ENCODE data around the gene HIP1R.
"Not testable (repeated sequence)": the region's sequence is repeated elsewhere in the genome, so short reads cannot be mapped to it uniquely, and the experiment has no call there.

Gene HIP1R

GRCh38 chr12:122834921-122835749, at the start of gene HIP1R:
TSS of gene HIP1R (plus strand) at chr12:122835457. CDS start at chr12:122835551, 94 bp downstream.
- DNase-seq: no peak

DNA sequence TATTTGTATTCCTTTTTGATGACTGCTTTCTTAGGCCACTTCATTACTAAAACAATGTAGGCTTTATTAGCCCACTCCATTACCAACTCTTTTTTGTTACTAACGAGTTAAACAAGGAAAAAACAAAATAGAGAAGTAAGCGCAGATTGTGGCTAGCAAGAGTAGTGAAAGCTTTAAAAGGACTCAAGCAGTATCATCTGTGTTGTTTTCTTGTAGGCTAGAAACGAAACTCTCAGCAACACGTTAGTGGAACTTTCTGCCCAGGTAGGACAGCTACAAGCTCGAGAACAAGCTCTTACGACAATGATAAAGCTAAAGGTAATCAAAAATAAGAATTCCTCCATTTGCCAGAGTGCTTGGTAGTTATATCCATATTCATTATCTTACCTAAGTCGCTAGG, 49.8 kb upstream of the HIP1R start:
- DNase-seq: no peak

DNA sequence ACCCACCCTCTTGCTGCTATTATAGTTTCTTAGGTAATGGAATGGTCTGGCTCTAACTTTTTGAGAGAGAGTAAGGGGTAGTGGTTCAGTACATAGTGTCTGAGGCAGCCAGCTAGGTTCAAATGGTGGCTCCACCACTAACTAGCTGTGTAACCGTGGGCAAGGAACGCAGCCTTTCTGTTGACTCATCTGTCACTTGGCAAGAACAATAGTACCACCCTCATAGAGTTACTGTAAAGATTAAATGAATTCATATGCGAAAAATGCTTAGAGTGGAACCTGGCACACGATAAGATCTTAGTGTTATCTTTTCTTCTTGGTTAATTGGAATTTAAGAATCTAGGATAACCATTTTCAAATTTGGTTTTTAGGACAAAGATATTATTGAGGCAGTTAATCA, 46.9 kb upstream of the HIP1R start:
- DNase-seq: no peak

- no peak for DNase-seq
Observed at GRCh38 chr12:122789637-122790036, 45.6 kb upstream of the HIP1R start.

DNA sequence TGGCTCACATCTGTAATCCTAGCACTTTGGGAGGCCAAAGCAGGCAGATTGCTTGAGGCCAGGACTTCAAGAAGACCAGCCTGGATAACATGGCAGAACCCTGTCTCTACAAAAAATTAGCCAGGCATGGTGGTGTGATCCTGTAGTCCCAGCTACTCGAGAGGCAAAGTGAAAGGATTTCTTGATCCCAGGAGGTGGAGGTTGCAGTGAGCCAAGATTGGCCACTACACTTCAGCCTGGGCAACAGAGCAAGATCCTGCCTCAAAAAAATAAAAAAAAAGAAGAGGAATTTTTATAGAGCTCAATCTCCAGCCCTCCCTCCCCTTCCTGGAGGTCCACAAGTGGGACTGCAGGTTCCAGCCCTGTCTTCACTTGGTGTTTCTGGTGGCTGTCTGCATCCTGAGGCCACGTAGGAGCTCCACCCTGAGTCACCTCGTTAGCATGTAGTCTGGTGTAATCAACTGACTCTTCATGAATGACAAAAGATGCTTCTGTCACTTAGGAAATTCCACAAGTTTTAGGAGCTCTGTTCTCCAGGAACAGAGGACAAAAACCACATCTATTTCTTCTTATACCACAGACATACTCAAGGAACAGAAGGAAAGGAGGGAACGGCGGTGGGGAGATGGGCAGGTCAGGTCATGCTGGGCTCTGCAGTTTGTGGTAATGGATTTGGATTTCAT, 44.7 kb upstream of the HIP1R start:
- no peak for DNase-seq

DNA sequence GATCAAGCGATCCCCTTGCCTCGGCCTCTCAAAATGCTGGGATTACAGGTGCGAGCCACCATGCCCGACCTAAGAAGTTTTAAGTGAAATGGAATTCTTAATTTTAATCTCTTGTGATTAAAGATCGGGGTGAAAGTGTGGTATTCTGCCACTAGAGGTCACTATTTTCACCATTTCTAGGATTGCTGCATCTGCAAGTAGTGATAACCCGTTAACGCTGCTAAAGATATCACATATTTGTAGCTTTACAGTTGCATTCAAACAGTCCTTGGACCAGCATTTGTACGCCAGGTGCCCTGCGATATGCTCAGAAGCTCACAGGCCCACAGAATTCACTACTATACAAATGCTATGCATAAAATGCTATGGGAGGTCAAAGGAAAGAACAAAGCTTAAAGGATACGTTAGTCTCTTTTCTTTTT, 41.6 kb upstream of the HIP1R start:
- DNase-seq: no peak

DNA sequence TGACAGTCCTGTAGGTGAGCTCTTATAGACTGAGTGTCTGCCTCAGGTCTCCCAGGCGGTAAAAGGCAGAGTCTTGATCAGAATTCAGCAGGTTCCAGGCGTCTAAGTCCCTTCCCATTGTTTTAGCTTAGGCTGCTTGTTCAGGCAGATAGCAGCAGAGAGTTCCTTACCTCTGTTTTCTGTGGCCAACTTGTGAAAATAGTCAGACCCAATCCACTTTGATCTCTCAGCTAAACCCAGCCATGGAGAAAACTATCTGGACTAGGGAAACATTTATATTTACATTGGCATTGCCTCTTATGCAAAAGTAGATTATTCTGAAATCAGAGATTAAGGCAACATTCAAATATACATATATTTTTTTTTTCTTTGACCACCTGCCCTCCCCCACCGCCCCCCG, 39.5 kb upstream of the HIP1R start:
- DNase-seq: no peak

- no peak for DNase-seq
Observed at GRCh38 chr12:122799641-122800243, 35.5 kb upstream of the HIP1R start.

GRCh38 chr12:122803937-122804336, 31.3 kb upstream of the HIP1R start:
- DNase-seq: no peak

DNA sequence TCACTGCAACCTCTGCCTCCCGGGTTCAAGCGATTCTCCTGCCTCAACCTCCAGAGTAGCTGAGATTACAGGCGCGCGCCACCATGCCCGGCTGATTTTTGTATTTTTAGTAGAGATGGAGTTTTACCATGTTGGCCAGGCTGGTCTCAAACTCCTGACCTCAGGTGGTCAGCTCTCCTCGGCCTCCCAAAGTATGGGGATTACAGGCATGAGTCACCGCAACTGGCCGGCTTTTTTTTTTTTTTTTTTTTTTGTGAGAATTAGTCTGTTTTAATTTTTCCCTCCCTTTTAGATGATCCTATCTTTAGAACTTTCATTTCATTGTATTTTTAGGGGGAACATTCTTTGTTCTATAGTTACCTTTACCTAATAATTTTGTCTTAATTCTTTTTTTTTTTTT, 30.3 kb upstream of the HIP1R start:
- DNase-seq: not testable (repeated sequence)

DNA sequence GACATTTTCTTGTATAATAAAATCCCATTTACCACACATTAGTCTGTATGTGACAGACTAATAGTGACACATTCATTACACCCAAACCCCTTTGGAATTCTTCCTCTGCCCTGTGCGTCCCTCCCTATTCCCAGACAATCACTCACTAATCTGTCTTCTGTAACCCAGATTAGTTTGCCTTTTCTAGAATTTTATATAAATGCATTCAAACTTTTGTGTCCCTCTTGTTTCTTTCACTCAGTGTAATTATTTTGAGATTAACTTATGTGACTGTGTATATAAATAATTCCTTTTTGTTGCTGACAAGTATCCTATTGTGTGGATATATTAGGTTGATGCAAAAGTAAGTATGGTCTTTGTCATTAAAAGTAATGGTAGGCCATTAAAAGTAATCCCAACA, 27.6 kb upstream of the HIP1R start:
- DNase-seq: no peak

DNA sequence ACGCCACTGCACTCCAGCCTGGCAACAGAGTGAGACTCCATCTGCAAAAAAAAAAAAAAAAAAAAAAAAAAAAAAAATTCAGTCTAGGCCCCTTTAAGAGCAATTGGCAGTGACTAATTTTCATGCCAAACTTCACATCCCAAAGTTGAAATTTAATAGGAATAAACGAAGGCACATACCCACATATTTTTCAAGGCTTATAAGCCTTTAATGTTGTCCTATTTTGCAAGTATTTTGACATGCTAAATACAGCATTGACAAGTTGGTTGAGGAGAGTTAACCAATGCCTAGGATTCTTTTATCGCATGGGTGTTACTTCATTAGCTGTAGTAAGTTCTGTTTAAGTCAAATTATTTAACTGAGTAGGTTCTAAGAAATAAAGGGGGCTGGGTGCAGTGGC, 23.5 kb upstream of the HIP1R start:
- DNase-seq: no peak

DNA sequence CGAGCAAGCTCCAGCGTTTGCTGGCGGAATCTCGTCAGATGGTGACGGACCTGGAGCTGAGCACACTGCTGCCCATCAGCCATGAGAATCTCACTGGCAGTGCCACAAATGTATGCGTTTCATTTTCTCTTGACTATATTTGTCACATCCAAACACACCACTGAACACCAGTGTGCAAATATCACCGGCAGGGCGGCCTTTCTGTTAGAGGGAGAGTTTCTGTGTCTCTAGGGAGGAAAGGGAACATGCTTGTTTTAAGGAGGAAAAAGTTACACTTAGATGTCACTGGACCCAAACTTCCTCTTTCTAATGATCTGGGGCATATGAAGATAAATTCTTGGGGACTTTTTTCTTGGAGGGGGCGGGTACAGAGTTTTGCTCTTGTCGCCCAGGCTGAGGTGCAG, 21.9 kb upstream of the HIP1R start:
- no peak for DNase-seq

GRCh38 chr12:122819209-122819785, 16.0 kb upstream of the HIP1R start:
- no peak for DNase-seq

DNA sequence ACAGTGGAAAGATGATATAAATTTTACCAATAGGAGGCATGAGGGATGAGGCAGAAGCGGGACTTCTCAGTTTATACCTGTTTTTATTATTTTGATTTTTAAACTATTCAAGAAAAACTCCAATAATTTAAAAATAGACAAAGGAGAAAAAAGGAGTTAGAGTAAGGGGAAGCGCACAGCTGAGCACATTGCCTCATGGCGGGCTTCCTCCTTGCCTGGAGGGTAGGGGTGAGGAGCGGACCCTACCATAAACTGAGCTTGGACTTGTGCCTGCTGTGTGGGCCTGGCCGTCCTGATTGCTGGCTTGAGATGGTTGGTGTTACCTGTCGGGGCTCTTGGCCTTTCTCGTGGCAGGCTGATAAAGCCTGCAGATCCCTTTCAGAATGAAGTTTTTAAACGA, 15.1 kb upstream of the HIP1R start:
- no peak for DNase-seq

DNA sequence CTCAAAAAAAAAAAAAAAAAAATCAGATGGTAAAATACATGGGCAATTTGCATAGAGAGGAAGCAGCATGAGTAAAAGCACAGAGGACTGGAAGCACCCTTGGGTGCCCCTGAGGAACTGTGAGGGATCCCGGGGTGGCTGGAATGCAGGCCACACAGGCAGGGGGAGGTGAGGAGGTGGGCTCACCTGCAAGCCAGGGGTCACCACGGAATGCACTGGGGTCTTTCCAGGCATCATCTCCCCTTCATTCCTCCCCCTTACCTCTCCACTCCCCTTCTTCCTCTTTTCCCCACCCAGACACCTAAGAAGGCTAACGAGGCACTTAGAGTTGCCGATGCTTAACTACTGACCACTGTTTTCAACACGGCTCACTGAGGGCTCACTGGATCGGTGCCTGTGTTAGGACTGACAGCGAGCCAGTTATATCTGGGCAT, 14.4 kb upstream of the HIP1R start:
- no peak for DNase-seq

- no peak for DNase-seq
Observed at GRCh38 chr12:122823429-122823828, 11.8 kb upstream of the HIP1R start.

DNA sequence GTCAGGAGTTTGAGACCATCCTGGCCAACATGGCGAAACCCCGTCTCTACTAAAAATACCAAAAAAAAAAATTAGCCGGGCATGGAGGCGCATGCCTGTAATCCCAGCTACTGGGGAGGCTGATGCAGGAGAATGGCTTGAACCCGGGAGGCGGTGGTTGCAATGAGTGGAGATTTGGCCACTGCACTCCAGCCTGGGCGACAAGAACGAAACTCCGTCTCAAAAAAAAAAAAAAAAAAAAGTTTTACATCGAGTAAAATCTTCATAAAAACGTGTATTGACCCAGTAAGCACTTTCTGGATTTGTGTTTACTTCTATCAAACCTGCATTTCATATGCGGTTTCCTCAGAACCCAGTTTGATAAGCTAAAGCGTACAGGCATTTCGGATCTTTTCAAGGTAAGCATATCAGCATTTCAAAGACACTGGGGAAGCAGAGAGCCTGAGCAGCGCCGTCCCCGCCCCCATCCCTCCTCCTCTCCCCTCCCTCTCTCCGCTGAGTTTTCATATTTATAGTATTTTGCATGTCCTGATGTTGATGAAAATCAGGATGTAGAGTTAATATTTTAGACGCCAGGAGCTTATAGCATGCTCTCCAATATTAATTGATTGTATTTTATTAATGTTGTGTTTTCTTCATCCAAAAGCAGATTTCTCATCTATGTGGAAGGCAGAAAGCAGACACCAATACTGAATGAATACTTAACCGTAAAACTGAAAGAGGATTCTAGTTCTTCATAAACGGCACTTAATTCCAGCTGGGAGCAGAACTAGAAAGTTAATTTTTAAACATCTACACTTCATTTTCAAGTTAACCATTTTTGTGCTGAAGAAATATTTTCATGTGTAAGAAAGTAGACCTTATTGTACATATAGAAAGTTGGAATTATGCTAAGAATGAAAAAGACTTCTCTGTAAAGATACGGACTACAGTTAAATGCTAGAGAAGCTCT, 9.2 kb upstream of the HIP1R start:
- DNase-seq: no peak

DNA sequence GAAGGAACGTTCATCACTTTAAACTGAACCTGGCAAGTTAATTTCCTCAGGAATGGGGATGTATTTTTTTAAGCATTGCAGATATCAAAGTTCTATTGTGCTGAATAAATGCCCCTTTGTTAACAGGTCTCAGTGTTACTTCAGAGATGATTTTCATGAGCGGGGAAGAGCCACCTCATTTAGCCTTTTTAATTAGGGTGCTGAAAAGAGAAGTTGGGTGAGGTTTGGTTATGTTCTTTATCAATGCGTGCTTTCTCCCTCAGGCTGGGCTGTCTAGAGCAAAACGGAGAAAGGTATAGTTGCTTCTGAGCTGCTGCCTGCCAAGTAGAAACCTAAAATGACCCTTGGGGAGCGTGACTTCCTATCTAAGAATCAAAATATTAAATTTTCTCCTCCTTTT, 8.0 kb upstream of the HIP1R start:
- DNase-seq: no peak

DNA sequence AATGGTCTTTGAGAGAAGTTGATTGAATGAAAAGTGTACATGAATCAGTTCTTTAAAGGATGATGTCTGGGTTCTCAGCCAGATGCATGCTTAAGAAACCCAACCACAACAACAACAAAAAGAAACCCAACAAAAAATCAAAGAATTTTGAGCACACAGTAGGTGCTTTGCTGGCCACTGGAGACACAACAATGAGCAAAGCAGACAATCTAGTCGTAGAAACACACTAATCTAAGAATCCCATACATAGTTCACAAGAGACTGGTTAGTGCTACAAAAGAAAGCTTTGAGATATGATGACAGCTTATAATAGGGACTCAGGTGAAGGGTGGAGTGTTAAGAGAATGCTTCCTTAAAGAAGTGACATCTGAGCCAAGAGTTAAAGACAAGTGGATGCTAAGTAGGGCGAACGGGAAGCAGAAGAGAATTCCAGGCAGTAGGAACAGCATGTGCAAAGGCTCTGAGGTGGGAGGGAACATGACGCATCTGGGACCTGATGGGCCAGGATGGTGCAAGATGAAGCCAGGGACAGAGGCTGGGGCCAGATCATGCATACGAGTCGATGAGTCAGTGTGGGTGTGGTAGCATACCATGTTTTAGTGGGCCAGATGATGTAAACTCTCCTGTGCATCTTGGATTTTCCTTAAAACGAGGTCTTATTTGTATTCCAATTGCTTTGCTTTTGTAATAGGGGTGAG, 4.6 kb upstream of the HIP1R start:
- no peak for DNase-seq

GRCh38 chr12:122834104-122834920, 945 bp upstream of the HIP1R start:
- no peak for DNase-seq
